ENCODE measurements around the gene DENND6B. TPM values are rescaled to one million over a fixed set of nuclear protein-coding genes. Genes with fewer than 3 reads are reported as not detected.

The DENND6B gene
- total and polyA plus RNA-seq, 2 of the 13 experiments (the other 11 are each of a cell fraction or from before 2014, with no cell fraction given), result 0.95 to 3.8 TPM

GRCh38 chr22:50284479-50284878 lies 42.3 kb downstream of the DENND6B start (continued):
- TF ChIP-seq PREB (CRISPR knock-in tag; IDR thresholded peaks at IDR 0.05), result no peak
- TF ChIP-seq ZNF800 (CRISPR knock-in tag; IDR thresholded peaks at IDR 0.05), result no peak
- no peak for TF ChIP-seq DNMT1 (CRISPR knock-in tag; IDR thresholded peaks at IDR 0.05)

- Histone ChIP-seq H4K20me1 (ENCODE audit: insufficient read depth, low read length) (peaks cover 4% of the 10 kb centered on the region; the same call in 1 of the 2 replicates), H3K79me2 (ENCODE audit: insufficient read depth, low read length) (no peaks in the 10 kb centered on the region), H3K9me3 (ENCODE audit: low read length) (no peaks in the 10 kb centered on the region), H3K36me3 (replicated peaks in 1 of 2; ENCODE audit: control insufficient read depth in 1 of 2, insufficient read depth in 2 of 2, low read length in 2 of 2) (peaks cover 34 to 50% of the 10 kb centered on the region in 2 experiments; a peak in 4 of 5 replicates), H3K9ac (ENCODE audit: insufficient read depth, low read depth, low read length) (no peak overlapping the region), H3K27me3 (ENCODE audit: control insufficient read depth in 1 of 2, insufficient read depth in 2 of 2, low read length in 2 of 2) (no peaks in the 10 kb centered on the region), H2AFZ (ENCODE audit: low read length) (no peak overlapping the region), H3K27ac (ENCODE audit: extremely low read length, insufficient read depth, low read length) (no peak overlapping the region), H3K4me2 (ENCODE audit: low read depth, low read length) (no peak overlapping the region), H3K4me3 (replicated peaks in 1 of 3; ENCODE audit: insufficient read depth in 1 of 3, low read depth in 2 of 3, low read length in 3 of 3) (no peak overlapping the region), H3K4me1 (ENCODE audit: insufficient read depth, low read length) (no peaks in the 10 kb centered on the region)
- ATAC-seq (no peak), DNase-seq (ENCODE audit: low spot score) (no peak), FAIRE-seq (no peak)
- CTCF ChIA-PET (ENCODE audit: low intra/inter-chr PET ratio, low total read pairs), result no interaction called here
- POLR2A ChIA-PET, result no interaction called here
- TF ChIP-seq HNRNPK (IDR thresholded peaks at IDR 0.05; ENCODE audit: low read depth, low read length, poor library complexity, severe bottlenecking) (peak; percentile 4), RBFOX2 (IDR thresholded peaks at IDR 0.05; ENCODE audit: low read depth, low read length) (0 out of 2 replicates have a peak, but pooled peaks have one; percentile 12), ZNF318 (CRISPR knock-in tag; IDR thresholded peaks at IDR 0.05) (no peak)
- in situ Hi-C loops (cut with HindIII; ENCODE audit: extremely low pct_ligation_motif_present, low pct_unique_long_range_greater_than_20kb) (no loop called here), intact Hi-C loops (cut with micrococcal nuclease; ENCODE audit: unreplicated experiment) (no loop called here)
- BruUV-seq (replicated peaks), result no TSS peak
- 96% methylated on average over 15 of the region's 30 CpGs for WGBS (ENCODE audit: low lambda C conversion rate)
These were observed 43.0 kb downstream of the DENND6B start for GRCh38 chr22:50283821-50284220.

Measured in HepG2 (cell line).